HCT116 (cell line): ENCODE measurements around the gene AP2A1. TPM values are rescaled to one million over a fixed set of nuclear protein-coding genes. Genes with fewer than 3 reads are reported as not detected.

ENCODE experiments used
- ATAC-seq: fragments of 200-7000 bp; cut with Tn5 transposase; 2 replicates; pipeline ENCODE4 v1.9.1; 2020; ENCODE audit warnings: mild to moderate bottlenecking, moderate library complexity
- BruUV-seq: library from RNA; stranded (reverse); fragments of 400-500 nt; replicated peaks from 2 replicates; lab custom pipeline; 2021; lab: Mats Ljungman, UMichigan
- CTCF ChIA-PET: fragments of 300-600 bp; sonication (Branson Sonifier 250); formaldehyde crosslinking; loops from one replicate; lab custom pipeline; 2021; ENCODE audit warnings: antibody characterized with exemption; lab: Charles Lee
- POLR2A ChIA-PET: fragments of 300-600, 350-600 bp; sonication (Branson Sonifier 250); formaldehyde crosslinking; loops from one replicate; lab custom pipeline; 2021; ENCODE audit warnings: antibody characterized with exemption; lab: Charles Lee
- RAD21 ChIA-PET, 2 experiments: fragments of 300-600 bp; sonication (Branson Sonifier 250); formaldehyde crosslinking; loops; one replicate each; lab custom pipeline; 2023; ENCODE audit warnings: low total read pairs in 2 of 2; ENCODE audit not compliant: uncharacterized antibody in 2 of 2, unreplicated experiment in 2 of 2, low non-redundant PET in 1 of 2; lab: Charles Lee
- DNase-seq: peaks from one replicate; pipeline ENCODE4 v3.0.0-alpha.2; 2010; ENCODE audit warnings: low read depth, low spot score
- H2AFZ ChIP-seq: fragments of 200-600 bp; shearing (Covaris generic), sonication (generic); 2 replicates; pipeline ENCODE4 v1.6.1; 2017; ENCODE audit warnings: low read depth, mixed run types, mixed read lengths, antibody characterized with exemption, low read length; ENCODE audit not compliant: poor library complexity, severe bottlenecking
- H3K27ac ChIP-seq: 2 replicates; pipeline ENCODE4 v1.5.1; 2012; ENCODE audit warnings: low read depth, low read length
- H3K27me3 ChIP-seq: fragments of 200-600 bp; sonication (generic); 2 replicates; pipeline ENCODE4 v1.6.1; 2016; ENCODE audit warnings: mixed run types, low read length, mixed read lengths; ENCODE audit not compliant: insufficient read depth
- H3K36me3 ChIP-seq, 2 experiments: fragments of 200-500 bp in 1 of 2; fragments of 200-600 bp in 1 of 2; sonication (Bioruptor generic) in 1 of 2; sonication (generic) in 1 of 2; 2 replicates each; pipeline versions ENCODE4 v1.5.1 to v1.6.1; 2014 to 2016; ENCODE audit warnings: low read length in 2 of 2, inconsistent platforms in 1 of 2, mixed read lengths in 1 of 2, mixed run types in 1 of 2; ENCODE audit not compliant: insufficient read depth in 2 of 2, control insufficient read depth in 1 of 2
- H3K4me1 ChIP-seq, 2 experiments: fragments of 200-600 bp in 1 of 2; sonication (generic) in 1 of 2; 2 replicates each; pipeline versions ENCODE4 v1.5.1 to v1.6.1; 2012 to 2017; ENCODE audit warnings: low read length in 2 of 2, inconsistent platforms in 1 of 2, mild to moderate bottlenecking in 1 of 2, mixed read lengths in 1 of 2, mixed run types in 1 of 2, moderate library complexity in 1 of 2; ENCODE audit not compliant: insufficient read depth in 2 of 2, control insufficient read depth in 1 of 2
- H3K4me2 ChIP-seq: fragments of 200-600 bp; sonication (generic); 2 replicates; pipeline ENCODE4 v1.6.1; 2017; ENCODE audit warnings: mixed run types, low read length, mixed read lengths
- H3K4me3 ChIP-seq, 2 experiments: fragments of 200-600 bp in 1 of 2; sonication (generic) in 1 of 2; replicated peaks in 1 of 2; 2 replicates each; pipeline ENCODE4 v1.5.1; 2011 to 2016; ENCODE audit warnings: low read length in 2 of 2, control low read depth in 1 of 2, low read depth in 1 of 2, mild to moderate bottlenecking in 1 of 2, mixed read lengths in 1 of 2, mixed run types in 1 of 2
- H3K79me2 ChIP-seq: fragments of 200-600 bp; sonication (generic); 2 replicates; pipeline ENCODE4 v1.6.1; 2017; ENCODE audit warnings: mild to moderate bottlenecking, mixed run types, low read length, moderate library complexity, mixed read lengths; ENCODE audit not compliant: insufficient read depth
- H3K9ac ChIP-seq: fragments of 200-600 bp; sonication (generic); 2 replicates; pipeline ENCODE4 v1.6.1; 2016; ENCODE audit warnings: low read length, mixed read lengths
- H3K9me2 ChIP-seq: fragments of 200-600 bp; sonication (generic), shearing (Covaris generic); 2 replicates; pipeline ENCODE4 v1.6.1; 2017; ENCODE audit warnings: mixed run types, mild to moderate bottlenecking, moderate library complexity; ENCODE audit not compliant: insufficient read depth
- H3K9me3 ChIP-seq, 2 experiments: fragments of 200-500 bp in 1 of 2; fragments of 200-600 bp in 1 of 2; sonication (Bioruptor generic) in 1 of 2; sonication (generic) in 1 of 2; 2 replicates each; pipeline ENCODE4 v1.6.1; 2014 to 2017; ENCODE audit warnings: low read length in 2 of 2, mixed read lengths in 2 of 2, inconsistent platforms in 1 of 2, low read depth in 1 of 2, mild to moderate bottlenecking in 1 of 2, mixed run types in 1 of 2, moderate library complexity in 1 of 2; ENCODE audit not compliant: control insufficient read depth in 1 of 2, insufficient read depth in 1 of 2
- H4K20me1 ChIP-seq: fragments of 200-600 bp; sonication (generic), shearing (Covaris generic); 2 replicates; pipeline ENCODE4 v1.6.1; 2017; ENCODE audit warnings: mixed run types, mild to moderate bottlenecking, moderate library complexity; ENCODE audit not compliant: insufficient read depth
- CEBPB ChIP-seq: IDR thresholded peaks from 2 replicates; pipeline ENCODE4 v1.6.1; 2012; ENCODE audit warnings: low read depth
- ELF1 ChIP-seq: IDR thresholded peaks from 2 replicates; pipeline ENCODE4 v1.6.1; 2012; ENCODE audit warnings: low read depth, borderline replicate concordance
- EZH2phosphoT487 ChIP-seq: fragments of 200-600 bp; IDR thresholded peaks from 2 replicates; pipeline ENCODE4 v1.6.1; 2018; ENCODE audit warnings: antibody characterized with exemption, borderline replicate concordance
- FOSL1 ChIP-seq: IDR thresholded peaks from 2 replicates; pipeline ENCODE4 v1.6.1; 2012; ENCODE audit warnings: low read depth
- POLR2AphosphoS5 ChIP-seq: IDR thresholded peaks from 2 replicates; pipeline ENCODE4 v1.6.1; 2011; ENCODE audit warnings: mild to moderate bottlenecking, low read depth, low read length, moderate library complexity
- SIN3A ChIP-seq: IDR thresholded peaks from 2 replicates; pipeline ENCODE4 v1.6.1; 2012; ENCODE audit warnings: low read depth
- SRF ChIP-seq: IDR thresholded peaks from 2 replicates; pipeline ENCODE4 v1.6.1; 2012; ENCODE audit warnings: low read depth
- TCF7L2 ChIP-seq: IDR thresholded peaks from 2 replicates; pipeline ENCODE4 v1.7.0; 2011; ENCODE audit warnings: borderline replicate concordance, inconsistent platforms; ENCODE audit not compliant: insufficient read depth, insufficient read length; ENCODE audit errors: extremely low read depth
- YY1 ChIP-seq: IDR thresholded peaks from 2 replicates; pipeline ENCODE4 v1.6.1; 2011; ENCODE audit warnings: low read length, low read depth, moderate library complexity, mild to moderate bottlenecking; ENCODE audit not compliant: insufficient replicate concordance; ENCODE audit errors: extremely low read depth
- ZNF274 ChIP-seq: fragments of 200-500 bp; sonication (Bioruptor generic); IDR thresholded peaks from 2 replicates; pipeline ENCODE4 v1.6.1; 2014; ENCODE audit warnings: mild to moderate bottlenecking, low read depth, low read length, inconsistent platforms
- intact Hi-C: fragments of 100-400 bp; cut with micrococcal nuclease; formaldehyde crosslinking; loops from 2 replicates; pipeline ENCODE4 v1.10.0; 2022
- total RNA-seq: library from RNA; stranded (reverse); gene quantifications from one replicate; pipeline ENCODE4 v1.2.1, GENCODE V29; 2021; ENCODE audit not compliant: unreplicated experiment
- TF ChIP-seq, protein P1 (sequence below): IDR thresholded peaks from 2 replicates; pipeline ENCODE4 v1.6.1; 2011; ENCODE audit warnings: mild to moderate bottlenecking, low read length, moderate library complexity; ENCODE audit not compliant: insufficient replicate concordance; ENCODE audit errors: extremely low read depth
- TF ChIP-seq, protein P2 (sequence below): IDR thresholded peaks from 2 replicates; pipeline ENCODE4 v1.6.1; 2012
- TF ChIP-seq, protein P3 (sequence below), 3 experiments: fragments of 200-600 bp in 1 of 3; sonication (generic) in 1 of 3; IDR thresholded peaks in 2 of 3; conservative IDR thresholded peaks in 1 of 3; 2 replicates each; pipeline ENCODE4 v1.5.1; 2012 to 2017; ENCODE audit warnings: low read depth in 2 of 3, low read length in 2 of 3, antibody characterized with exemption in 1 of 3, borderline replicate concordance in 1 of 3, control low read depth in 1 of 3, mild to moderate bottlenecking in 1 of 3, mixed read lengths in 1 of 3, mixed run types in 1 of 3, moderate library complexity in 1 of 3; ENCODE audit not compliant: insufficient read depth in 1 of 3
- TF ChIP-seq, protein P4 (sequence below): IDR thresholded peaks from 2 replicates; pipeline ENCODE4 v1.6.1; 2012

AP2A1 gene
- total RNA-seq, 1 experiment from 2014 or later, result 102 TPM

DNA sequence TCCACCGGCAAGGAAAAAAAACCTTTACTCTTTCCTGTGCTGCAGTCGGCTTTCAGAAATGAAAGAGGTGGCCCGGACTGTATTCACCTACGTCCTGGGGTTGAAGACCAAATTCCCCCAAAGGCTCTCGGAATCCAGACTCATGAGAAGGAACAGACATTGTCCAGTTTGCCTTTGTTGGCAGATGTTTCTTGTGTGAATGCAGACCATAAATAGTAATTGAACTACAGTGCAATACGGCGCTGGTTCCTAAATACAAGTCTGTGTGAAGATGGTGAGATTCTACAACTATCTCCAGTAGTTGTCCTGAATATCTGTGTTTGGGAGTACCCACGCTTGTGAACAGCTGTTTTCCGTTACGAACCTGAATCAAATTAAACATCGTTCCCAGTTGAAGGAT lies 72.9 kb downstream of the AP2A1 start:
- DNase-seq (no peak), ATAC-seq (no peak)
- intact Hi-C loops, result no loop called here
- Histone ChIP-seq H3K36me3 (peaks cover 26 to 30% of the 10 kb centered on the region in 2 experiments), H4K20me1 (no peaks in the 10 kb centered on the region), H3K79me2 (no peaks in the 10 kb centered on the region), H3K27ac (no peak overlapping the region), H2AFZ (no peak overlapping the region), H3K9me3 (no peaks in the 10 kb centered on the region), H3K4me2 (no peak overlapping the region), H3K4me3 (no peak overlapping the region), H3K9ac (no peak overlapping the region), H3K4me1 (no peaks in the 10 kb centered on the region), H3K27me3 (no peaks in the 10 kb centered on the region), H3K9me2 (no peaks in the 10 kb centered on the region)
- TF ChIP-seq POLR2AphosphoS5, result no peak
- TF ChIP-seq EZH2phosphoT487, result no peak
- TF ChIP-seq FOSL1, result no peak
- no peak for TF ChIP-seq YY1
- no peak for TF ChIP-seq SIN3A
- TF ChIP-seq SRF, result no peak
- TF ChIP-seq, protein P1, sequence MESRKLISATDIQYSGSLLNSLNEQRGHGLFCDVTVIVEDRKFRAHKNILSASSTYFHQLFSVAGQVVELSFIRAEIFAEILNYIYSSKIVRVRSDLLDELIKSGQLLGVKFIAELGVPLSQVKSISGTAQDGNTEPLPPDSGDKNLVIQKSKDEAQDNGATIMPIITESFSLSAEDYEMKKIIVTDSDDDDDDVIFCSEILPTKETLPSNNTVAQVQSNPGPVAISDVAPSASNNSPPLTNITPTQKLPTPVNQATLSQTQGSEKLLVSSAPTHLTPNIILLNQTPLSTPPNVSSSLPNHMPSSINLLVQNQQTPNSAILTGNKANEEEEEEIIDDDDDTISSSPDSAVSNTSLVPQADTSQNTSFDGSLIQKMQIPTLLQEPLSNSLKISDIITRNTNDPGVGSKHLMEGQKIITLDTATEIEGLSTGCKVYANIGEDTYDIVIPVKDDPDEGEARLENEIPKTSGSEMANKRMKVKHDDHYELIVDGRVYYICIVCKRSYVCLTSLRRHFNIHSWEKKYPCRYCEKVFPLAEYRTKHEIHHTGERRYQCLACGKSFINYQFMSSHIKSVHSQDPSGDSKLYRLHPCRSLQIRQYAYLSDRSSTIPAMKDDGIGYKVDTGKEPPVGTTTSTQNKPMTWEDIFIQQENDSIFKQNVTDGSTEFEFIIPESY, result no peak
- TF ChIP-seq TCF7L2, result no peak
- TF ChIP-seq, protein P2, sequence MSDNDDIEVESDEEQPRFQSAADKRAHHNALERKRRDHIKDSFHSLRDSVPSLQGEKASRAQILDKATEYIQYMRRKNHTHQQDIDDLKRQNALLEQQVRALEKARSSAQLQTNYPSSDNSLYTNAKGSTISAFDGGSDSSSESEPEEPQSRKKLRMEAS, result no peak
- TF ChIP-seq ZNF274, result no peak
- no peak for TF ChIP-seq ELF1
- TF ChIP-seq, protein P3, sequence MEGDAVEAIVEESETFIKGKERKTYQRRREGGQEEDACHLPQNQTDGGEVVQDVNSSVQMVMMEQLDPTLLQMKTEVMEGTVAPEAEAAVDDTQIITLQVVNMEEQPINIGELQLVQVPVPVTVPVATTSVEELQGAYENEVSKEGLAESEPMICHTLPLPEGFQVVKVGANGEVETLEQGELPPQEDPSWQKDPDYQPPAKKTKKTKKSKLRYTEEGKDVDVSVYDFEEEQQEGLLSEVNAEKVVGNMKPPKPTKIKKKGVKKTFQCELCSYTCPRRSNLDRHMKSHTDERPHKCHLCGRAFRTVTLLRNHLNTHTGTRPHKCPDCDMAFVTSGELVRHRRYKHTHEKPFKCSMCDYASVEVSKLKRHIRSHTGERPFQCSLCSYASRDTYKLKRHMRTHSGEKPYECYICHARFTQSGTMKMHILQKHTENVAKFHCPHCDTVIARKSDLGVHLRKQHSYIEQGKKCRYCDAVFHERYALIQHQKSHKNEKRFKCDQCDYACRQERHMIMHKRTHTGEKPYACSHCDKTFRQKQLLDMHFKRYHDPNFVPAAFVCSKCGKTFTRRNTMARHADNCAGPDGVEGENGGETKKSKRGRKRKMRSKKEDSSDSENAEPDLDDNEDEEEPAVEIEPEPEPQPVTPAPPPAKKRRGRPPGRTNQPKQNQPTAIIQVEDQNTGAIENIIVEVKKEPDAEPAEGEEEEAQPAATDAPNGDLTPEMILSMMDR (IDR thresholded peaks at IDR 0.05 in 2 of 3, conservative IDR thresholded peaks at IDR 0.05 in 1 of 3; ENCODE audit: borderline replicate concordance in 1 of 3, insufficient read depth in 1 of 3, low read depth in 2 of 3, low read length in 2 of 3), result no peak
- no peak for TF ChIP-seq CEBPB
- TF ChIP-seq, protein P4, sequence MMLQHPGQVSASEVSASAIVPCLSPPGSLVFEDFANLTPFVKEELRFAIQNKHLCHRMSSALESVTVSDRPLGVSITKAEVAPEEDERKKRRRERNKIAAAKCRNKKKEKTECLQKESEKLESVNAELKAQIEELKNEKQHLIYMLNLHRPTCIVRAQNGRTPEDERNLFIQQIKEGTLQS, result no peak
- BruUV-seq, result no TSS peak
- ChIA-PET CTCF (no interaction called here), RAD21 (no interaction called here), POLR2A (no interaction called here)
